GM18870 (cell line): ENCODE data around the gene MC1R.
"Not testable (repeated sequence)": the region's sequence is repeated elsewhere in the genome, so short reads cannot be mapped to it uniquely, and the experiment has no call there.

Experiments used
- ATAC-seq: cut with Tn5 transposase; IDR thresholded peaks from one replicate; pipeline ENCODE4 v1.9.1; 2021; ENCODE audit warnings: moderate library complexity; ENCODE audit not compliant: unreplicated experiment

The MC1R gene

GRCh38 chr16:89913408-89914387 is 5.0 kb upstream of the MC1R start:
- ATAC-seq: no peak

DNA sequence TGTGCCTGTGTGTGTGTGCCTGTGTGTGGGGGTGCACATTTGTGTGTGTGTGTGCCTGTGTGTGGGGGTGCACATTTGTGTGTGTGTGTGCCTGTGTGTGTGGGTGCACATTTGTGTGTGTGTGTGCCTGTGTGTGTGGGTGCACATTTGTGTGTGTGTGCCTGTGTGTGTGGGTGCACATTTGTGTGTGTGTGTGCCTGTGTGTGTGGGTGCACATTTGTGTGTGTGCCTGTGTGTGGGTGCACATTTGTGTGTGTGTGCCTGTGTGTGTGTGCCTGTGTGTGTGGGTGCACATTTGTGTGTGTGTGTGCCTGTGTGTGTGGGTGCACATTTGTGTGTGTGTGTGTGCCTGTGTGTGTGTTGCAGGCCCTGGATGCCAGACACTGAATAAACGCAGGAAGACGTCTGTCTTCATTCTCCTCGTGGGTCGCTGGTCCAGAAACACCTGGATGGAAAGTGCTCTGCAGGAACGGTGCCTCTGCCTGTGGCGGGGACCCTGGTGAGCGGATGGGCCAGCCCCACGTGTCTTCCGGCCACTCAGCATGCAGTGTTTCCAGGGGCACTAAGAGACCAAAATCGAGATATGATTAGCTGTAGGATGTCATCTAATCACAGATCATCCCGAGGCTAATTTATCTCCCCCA is 3.9 kb upstream of the MC1R start:
- not testable (repeated sequence) for ATAC-seq

GRCh38 chr16:89915303-89916232 is 3.1 kb upstream of the MC1R start:
- ATAC-seq: no peak

- no peak for ATAC-seq
These were observed 749 bp upstream of the MC1R start for GRCh38 chr16:89917773-89918452.

DNA sequence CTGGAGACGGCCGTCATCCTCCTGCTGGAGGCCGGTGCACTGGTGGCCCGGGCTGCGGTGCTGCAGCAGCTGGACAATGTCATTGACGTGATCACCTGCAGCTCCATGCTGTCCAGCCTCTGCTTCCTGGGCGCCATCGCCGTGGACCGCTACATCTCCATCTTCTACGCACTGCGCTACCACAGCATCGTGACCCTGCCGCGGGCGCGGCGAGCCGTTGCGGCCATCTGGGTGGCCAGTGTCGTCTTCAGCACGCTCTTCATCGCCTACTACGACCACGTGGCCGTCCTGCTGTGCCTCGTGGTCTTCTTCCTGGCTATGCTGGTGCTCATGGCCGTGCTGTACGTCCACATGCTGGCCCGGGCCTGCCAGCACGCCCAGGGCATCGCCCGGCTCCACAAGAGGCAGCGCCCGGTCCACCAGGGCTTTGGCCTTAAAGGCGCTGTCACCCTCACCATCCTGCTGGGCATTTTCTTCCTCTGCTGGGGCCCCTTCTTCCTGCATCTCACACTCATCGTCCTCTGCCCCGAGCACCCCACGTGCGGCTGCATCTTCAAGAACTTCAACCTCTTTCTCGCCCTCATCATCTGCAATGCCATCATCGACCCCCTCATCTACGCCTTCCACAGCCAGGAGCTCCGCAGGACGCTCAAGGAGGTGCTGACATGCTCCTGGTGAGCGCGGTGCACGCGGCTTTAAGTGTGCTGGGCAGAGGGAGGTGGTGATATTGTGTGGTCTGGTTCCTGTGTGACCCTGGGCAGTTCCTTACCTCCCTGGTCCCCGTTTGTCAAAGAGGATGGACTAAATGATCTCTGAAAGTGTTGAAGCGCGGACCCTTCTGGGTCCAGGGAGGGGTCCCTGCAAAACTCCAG is 1.1 kb downstream of the MC1R start:
- ATAC-seq: no peak

DNA sequence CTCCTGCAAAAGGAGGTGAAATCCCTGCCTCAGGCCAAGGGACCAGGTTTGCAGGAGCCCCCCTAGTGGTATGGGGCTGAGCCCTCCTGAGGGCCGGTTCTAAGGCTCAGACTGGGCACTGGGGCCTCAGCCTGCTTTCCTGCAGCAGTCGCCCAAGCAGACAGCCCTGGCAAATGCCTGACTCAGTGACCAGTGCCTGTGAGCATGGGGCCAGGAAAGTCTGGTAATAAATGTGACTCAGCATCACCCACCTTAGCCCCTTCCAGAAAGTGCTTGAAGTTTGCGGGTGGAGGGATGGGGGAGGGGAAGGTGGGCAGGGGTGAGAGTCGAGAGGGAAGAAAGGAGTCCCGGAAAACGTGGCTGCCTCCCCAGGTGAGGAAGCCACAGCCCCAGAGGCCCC is 2.1 kb downstream of the MC1R start:
- ATAC-seq: no peak

DNA sequence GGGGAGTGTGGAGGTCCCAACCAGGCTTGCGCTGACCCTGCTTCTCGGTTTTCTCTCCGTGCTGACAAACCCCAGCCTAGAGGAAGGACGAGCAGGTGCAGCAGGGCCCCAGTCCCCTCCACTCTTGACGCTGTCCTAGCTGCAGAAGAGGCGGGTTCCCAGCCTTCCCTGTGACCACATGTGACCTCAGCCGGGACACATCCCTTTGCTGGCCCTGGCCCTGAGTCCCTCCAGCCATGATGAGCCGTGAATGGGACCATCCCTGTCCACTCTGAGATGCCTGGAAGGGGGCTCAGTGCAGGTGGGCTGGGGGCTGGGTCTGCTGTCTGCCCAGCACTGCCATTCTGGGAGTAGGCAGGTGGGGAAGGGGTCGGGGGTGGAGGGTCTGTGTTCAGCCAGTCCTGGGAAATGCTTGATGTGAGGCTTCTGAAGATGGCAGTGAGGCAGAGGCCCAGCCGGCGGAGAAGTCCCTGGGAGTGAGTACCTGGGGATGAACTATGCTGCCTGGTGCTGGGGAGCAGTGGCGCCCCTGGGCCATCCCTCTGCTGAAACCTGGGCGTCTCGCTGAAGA is 2.6 kb downstream of the MC1R start:
- no peak for ATAC-seq

DNA sequence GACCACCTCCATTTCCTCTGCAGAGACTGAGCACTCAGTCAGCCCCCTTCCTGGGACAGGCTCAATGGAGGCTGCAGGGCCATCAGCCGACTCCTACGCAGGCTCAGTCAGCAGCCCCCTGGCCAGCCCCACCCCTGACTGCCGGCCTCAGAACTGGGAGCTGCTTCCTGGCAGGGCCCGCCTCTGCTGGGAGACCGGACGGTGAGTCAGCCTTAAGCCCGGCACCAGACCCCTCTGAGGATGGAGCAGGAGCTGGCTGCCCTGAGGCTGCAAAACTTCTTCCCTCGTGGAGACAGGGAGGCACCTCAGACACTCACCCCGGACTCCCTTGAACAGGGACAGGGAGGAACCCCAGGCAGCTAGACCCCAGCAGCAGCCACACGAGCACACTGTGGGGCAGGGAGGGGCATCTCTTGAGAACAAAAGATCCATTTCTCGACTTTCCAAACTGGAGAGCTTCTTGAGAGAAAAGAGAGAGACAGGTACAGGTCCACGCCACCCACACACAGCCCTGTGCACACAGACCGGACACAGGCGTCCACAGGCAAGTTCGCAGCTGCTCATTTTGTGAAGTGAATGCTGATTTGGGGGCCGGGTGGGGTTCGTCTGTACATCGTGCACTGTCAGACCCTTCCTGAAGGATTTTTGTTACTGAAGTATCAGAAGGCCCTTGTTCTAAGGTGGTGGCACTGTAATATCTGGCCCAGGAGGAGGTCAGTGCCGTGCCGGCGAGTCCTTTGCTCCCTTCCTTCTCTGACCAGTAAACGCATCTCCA is 3.2 kb downstream of the MC1R start:
- ATAC-seq: no peak

- ATAC-seq: no peak
These were observed 3.8 kb downstream of the MC1R start for GRCh38 chr16:89922477-89922883.

DNA sequence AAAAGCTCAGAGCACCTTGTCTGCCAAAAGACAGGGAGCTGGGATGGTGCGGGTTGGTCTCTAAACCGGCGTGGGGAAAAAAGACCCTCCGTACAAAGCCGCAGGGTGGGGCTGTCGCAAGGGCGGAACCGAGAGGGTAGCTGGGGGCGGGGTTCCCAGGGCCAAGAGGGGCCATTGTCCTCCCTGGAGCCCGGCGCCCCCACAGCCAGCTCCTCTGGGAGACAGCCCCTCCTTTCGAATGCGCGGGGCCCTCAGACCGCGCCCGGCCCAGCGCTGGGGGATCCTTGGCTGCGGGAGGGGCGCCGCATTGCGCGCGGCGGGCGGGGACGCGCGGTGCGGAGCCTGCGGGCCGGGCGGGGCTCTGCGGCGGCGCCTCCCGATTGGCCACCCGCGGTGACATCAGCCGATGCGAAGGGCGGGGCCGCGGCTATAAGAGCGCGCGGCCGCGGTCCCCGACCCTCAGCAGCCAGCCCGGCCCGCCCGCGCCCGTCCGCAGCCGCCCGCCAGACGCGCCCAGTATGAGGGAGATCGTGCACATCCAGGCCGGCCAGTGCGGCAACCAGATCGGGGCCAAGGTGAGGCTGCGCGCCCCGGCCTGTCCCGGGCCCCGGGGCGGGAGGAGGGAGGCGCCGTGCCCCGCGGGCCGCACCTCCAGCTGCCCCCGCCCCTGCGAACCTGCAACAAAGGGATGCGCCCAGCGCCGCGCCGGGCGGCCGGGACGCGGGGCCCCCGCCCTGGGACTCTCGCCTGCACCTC is 4.4 kb downstream of the MC1R start, which contains the start of gene TUBB3:
Gene TUBB3 (plus strand): TSS at position 459 of the 756 bp plus-strand sequence. CDS start 60 bp downstream, at position 519.
- no peak for ATAC-seq

DNA sequence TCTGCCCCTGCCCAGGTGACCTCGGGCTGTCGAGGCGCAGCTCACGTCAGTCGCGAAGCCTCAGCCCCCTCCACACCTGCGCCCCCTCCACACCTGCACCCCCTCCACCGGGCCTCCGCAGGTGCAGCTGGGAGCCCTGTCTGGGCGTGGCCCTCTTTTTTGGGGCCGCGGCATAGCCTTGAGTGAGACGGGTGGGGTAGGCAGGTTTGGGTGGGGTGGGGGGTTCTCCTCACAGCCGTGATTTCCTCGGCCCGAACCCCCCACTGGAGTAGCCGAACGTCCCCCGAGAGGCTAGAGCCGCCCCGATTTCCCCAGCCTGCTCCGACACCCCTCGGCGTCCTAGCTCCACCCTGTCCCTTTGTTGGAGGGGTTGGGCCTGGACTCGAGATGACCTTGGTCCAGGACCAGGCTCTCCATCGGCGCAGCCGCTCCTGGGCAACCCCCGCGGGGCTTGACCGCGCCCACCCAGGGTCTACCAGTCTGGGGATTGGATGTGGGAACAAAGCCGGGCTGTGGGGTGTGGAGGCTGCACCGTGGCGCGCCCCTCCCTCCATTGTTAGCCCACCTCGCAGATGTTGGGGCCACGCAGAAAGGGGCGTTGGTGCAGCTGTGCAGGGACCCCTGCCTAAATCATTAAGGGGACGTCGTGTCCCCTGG is 5.1 kb downstream of the MC1R start:
- ATAC-seq: no peak

DNA sequence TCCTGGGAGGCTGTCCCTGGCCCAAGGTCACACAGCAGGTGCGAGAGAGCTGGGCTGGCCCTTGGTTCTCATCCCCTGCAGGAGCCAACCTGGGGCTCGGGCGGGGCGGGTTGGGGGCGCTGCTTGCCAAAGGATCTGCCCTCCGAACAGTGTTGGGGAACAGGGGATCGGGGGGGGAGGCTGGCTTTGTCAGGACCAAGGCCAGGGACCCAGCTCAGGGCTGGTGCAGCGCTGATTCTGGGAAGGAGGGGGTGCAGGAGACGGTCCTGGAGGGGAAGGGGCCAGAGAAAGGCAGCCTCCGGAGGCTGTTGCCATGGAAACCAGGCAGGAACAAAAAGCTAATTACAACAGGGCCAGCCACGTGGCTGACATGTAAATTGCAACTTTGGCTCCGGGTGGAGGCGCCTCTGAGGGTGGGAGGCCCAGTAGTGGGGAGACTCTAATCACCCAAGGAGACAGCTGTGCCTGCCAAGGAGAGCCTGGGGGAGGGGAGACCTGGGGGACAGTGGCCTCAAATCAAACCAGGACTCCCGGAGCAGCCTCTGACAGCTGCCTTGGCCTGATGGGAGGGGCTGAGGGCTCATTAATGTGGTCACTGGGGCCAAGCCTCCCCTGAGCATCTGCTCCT is 5.7 kb downstream of the MC1R start:
- ATAC-seq: no peak

DNA sequence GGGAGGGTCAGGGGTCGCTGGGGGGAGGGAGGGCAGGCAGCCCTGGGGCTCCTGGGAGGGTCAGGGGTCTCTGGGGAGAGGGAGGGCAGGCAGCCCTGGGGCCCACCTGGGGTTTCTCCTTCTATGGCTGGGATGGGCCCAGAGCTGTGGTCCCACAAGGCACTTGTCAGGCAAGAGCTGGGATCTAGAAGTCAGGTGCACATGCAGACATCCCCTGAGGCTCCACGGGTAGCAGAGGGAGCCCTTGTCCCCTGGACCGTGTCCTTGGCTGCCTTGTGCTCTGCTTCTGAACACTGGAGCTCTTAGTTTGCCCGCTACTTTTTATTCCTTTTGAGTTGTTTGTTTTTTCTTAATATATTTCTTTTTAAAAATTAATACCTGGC is 6.3 kb downstream of the MC1R start:
- no peak for ATAC-seq

DNA sequence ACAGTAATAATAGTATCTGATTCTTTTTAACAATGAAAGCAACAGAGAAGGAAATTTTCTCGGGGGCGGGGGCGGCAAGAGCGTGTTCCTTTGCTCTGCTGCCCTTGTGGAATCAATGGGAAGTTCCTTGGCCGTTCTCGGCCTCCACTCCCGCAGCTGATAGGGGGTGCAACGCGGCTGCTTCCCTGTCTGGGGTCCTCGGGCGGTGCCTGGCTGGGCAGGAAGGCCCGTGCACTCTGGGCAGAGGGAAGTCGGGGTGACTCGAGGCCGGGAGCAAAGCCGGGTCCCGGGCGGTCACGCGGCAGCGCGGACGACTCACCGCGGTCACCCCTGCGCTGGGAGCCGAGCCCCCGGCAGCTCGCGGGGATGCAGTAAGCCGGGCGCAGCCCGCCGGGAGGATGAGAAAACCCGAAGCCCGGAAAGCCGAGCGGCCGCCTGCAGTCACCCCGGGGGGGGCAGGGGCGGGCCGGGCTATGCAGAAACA is 7.0 kb downstream of the MC1R start:
- no peak for ATAC-seq

DNA sequence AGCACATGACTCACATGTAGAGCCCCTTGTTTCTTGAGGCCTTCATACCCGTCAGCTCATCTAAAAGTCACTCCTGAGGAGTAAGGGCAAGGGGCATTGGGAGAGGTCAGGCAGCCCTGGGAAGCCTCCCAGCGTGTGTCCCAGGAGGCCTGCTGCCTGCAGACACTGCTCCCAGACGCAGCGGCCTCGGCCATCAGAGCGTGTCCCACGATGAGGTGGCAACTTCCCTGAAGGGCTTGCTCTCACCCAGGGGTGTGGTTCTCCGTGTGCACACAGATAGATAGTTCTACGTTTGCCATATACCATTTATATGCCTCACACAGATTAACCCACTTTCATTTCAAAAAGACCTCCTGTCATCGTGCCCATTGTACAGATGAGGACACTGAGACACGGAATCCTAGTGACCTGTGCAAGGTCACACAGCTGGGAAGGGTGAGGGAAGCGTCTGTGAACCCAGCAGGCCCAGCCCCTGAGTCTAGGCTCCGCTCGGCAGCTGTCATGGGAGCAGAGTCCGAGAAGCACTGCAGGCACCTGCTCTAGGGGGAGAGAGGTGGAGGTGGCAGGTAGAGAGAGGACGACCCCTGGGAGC is 12.7 kb downstream of the MC1R start:
- ATAC-seq: no peak

- ATAC-seq: no peak
These were observed 13.3 kb downstream of the MC1R start for GRCh38 chr16:89931964-89932363.
